Measurements from ENCODE around the gene CHST8. TPM values are rescaled to one million over a fixed set of nuclear protein-coding genes. Genes with fewer than 3 reads are reported as not detected.

The CHST8 gene
- polyA plus RNA-seq, 2 of the 4 experiments (the other 2 are of a cell fraction) = not detected

DNA sequence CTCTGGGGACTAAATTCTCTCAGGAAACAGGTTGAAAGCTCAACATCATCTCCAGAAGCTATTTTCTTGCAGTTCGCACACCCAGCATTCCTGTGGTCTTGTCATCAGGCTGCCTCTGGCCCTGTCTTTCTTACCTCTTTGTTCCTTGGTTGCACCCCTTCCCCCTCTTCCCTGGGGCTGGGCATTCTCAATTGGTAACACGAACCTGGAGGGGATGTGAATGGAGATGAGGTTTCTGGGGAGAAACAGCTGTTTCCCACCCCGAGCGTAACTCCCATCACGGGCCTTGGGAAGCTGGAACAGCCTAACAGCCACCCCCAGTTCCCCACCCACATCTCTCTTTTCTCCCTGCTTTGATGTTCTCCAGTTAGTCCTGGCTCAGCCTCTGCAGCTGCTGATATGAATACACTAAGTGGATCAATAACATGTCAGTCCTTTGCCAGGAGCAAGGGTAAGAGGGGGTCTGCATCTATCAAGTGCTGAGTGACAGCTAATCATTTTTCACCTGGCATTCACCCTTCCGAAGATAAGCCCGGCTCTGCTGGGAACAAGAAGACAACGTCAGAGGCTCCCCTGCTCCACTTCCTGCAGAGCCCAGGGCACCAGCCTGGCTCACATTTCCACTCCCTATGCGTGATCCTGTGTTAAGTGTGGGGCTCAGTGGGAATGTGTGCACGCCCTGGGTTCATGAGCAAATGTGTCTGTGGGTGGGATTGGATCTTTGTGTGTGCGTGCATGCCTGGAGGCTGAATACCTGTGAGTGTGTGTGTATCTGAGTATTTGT is 100.9 kb downstream of the CHST8 start:
- no peak overlapping the region for H3K27ac ChIP-seq
- ATAC-seq (no peak), DNase-seq (ENCODE audit: low read depth in 1 of 2, low spot score in 1 of 2) (no peak), FAIRE-seq (no peak)
- ChIA-PET CTCF (interaction anchor here (1.0 to 2.9 kb wide), 4 partner anchors 9 to 292 kb away, joined by 3 to 10 read pairs (median 4); no protein-coding TSS in a partner anchor), POLR2A (no interaction called here)
- H3K4me3 ChIP-seq = no peak overlapping the region
- no peaks in the 10 kb centered on the region for H3K9me3 ChIP-seq
- no peaks in the 10 kb centered on the region for H3K4me1 ChIP-seq
- no peak overlapping the region for H3K4me2 ChIP-seq
- 3% methylated on average over 11 of the region's 11 CpGs for WGBS (ENCODE audit: missing lambda C conversion rate)
- TF ChIP-seq HOXB13 (CRISPR knock-in tag; IDR thresholded peaks at IDR 0.05; ENCODE audit: low read depth) (no peak), CHD4 (IDR thresholded peaks at IDR 0.05; ENCODE audit: borderline replicate concordance) (no peak), HOXB5 (CRISPR knock-in tag; IDR thresholded peaks at IDR 0.05) (no peak), POLR2AphosphoS2 (conservative IDR thresholded peaks at IDR 0.05; ENCODE audit: low read length) (no peak), CEBPB (IDR thresholded peaks at IDR 0.05) (no peak), ZNF302 (CRISPR knock-in tag; IDR thresholded peaks at IDR 0.05) (no peak), KDM5A (IDR thresholded peaks at IDR 0.05) (no peak), JUNB (IDR thresholded peaks at IDR 0.05) (no peak), KDM1A (IDR thresholded peaks at IDR 0.05; ENCODE audit: low read depth) (no peak), BCL3 (IDR thresholded peaks at IDR 0.05) (no peak), JUN (IDR thresholded peaks at IDR 0.05) (no peak), SREBF2 (IDR thresholded peaks at IDR 0.05) (no peak), USF2 (IDR thresholded peaks at IDR 0.05) (no peak), MAX (IDR thresholded peaks at IDR 0.05) (no peak), CTCF (IDR thresholded peaks at IDR 0.05) (no peak)
- TF ChIP-seq, protein P1, sequence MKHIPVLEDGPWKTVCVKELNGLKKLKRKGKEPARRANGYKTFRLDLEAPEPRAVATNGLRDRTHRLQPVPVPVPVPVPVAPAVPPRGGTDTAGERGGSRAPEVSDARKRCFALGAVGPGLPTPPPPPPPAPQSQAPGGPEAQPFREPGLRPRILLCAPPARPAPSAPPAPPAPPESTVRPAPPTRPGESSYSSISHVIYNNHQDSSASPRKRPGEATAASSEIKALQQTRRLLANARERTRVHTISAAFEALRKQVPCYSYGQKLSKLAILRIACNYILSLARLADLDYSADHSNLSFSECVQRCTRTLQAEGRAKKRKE (CRISPR knock-in tag; IDR thresholded peaks at IDR 0.05; ENCODE audit: low read depth) = no peak

GRCh38 chr19:33723512-33723911 is 101.8 kb downstream of the CHST8 start:
- no peak for FAIRE-seq
- Histone ChIP-seq H3K4me1 (no peaks in the 10 kb centered on the region), H3K4me3 (no peak overlapping the region), H3K9me3 (no peaks in the 10 kb centered on the region), H3K27ac (no peak overlapping the region), H3K4me2 (no peak overlapping the region)
- ChIA-PET CTCF (interaction anchor here (1.0 to 2.9 kb wide), 4 partner anchors 10 to 293 kb away, joined by 3 to 10 read pairs (median 6); no protein-coding TSS in a partner anchor), POLR2A (no interaction called here)
- no peak for ATAC-seq
- 5% methylated on average over 3 of the region's 3 CpGs for WGBS (ENCODE audit: missing lambda C conversion rate)
- no peak for DNase-seq (ENCODE audit: low read depth in 1 of 2, low spot score in 1 of 2)
- no peak for TF ChIP-seq RCOR1 (IDR thresholded peaks at IDR 0.05; ENCODE audit: low read depth, low read length)
- no peak for TF ChIP-seq HOXB5 (CRISPR knock-in tag; IDR thresholded peaks at IDR 0.05)
- TF ChIP-seq CTCF (IDR thresholded peaks at IDR 0.05) = no peak
- no peak for TF ChIP-seq EHMT2 (IDR thresholded peaks at IDR 0.05; ENCODE audit: low read depth)
- TF ChIP-seq TFCP2L1 (CRISPR knock-in tag; IDR thresholded peaks at IDR 0.05) = no peak
- no peak for TF ChIP-seq ELK1 (IDR thresholded peaks at IDR 0.05; ENCODE audit: low read depth, low read length)
- no peak for TF ChIP-seq EP300 (IDR thresholded peaks at IDR 0.05)
- no peak for TF ChIP-seq NR3C1 (IDR thresholded peaks at IDR 0.05)
- TF ChIP-seq HES2 (IDR thresholded peaks at IDR 0.05) = no peak
- no peak for TF ChIP-seq CBX2 (IDR thresholded peaks at IDR 0.05; ENCODE audit: borderline replicate concordance, low read depth)
- TF ChIP-seq HDAC2 (IDR thresholded peaks at IDR 0.05) = no peak
- TF ChIP-seq FOXS1 (CRISPR knock-in tag; IDR thresholded peaks at IDR 0.05) = no peak
